OCI-LY7 (cell line): ENCODE measurements around the gene KCNJ16.

Experiments used
- CTCF ChIP-seq: fragments of 200-600 bp; sonication (generic); conservative IDR thresholded peaks from 2 replicates; pipeline ENCODE4 v1.5.1; 2014; ENCODE audit warnings: mild to moderate bottlenecking, antibody characterized with exemption, low read length, moderate library complexity, mixed read lengths
- EZH2phosphoT487 ChIP-seq: fragments of 200-600 bp; sonication (generic); IDR thresholded peaks from 2 replicates; pipeline ENCODE4 v1.6.1; 2018; ENCODE audit warnings: low read depth, borderline replicate concordance, mild to moderate bottlenecking, mixed run types, antibody characterized with exemption, low read length, moderate library complexity, mixed read lengths

DNA sequence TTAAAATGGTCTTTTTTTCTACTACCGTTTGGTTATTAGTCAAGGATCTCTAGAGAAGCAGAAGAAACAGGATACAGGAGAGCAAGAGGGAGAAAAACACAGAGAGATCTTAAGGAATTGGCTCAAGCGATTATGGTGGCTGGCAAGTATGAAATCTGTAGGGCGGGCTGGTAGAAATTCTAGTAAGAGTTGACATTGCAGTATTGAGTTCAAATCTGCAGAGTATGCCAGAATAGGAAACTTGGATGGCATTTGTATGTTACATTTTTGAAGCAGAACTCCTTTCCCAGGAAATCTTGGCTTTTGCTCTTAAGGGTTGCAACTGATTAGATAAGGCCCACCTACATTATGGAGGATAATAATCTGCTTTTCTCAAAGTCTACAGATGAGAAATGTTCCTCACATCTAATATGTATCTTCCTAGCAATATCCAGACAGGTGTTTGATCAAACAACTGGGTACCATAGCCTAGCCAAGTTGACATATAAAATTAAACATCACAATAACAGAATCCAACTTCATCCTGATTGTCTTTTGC, 4.0 kb downstream of the KCNJ16 start:
- TF ChIP-seq CTCF (no peak), EZH2phosphoT487 (no peak)
